GM19467 (cell line): Measurements from ENCODE around the gene TRIM54.
A peak's percentile ranks its signal among the peaks of the same experiment; 100 is the strongest.

Experiments used
- ATAC-seq: cut with Tn5 transposase; IDR thresholded peaks from one replicate; pipeline ENCODE4 v1.9.1; 2021; ENCODE audit warnings: mild to moderate bottlenecking, moderate library complexity; ENCODE audit not compliant: unreplicated experiment

The TRIM54 gene

GRCh38 chr2:27353762-27354596, 71.8 kb downstream of the TRIM54 start:
- no peak for ATAC-seq

GRCh38 chr2:27354597-27354927, 72.3 kb downstream of the TRIM54 start:
- no peak for ATAC-seq

- ATAC-seq = peak; percentile 34
These were observed 73.8 kb downstream of the TRIM54 start for GRCh38 chr2:27356056-27356381.

GRCh38 chr2:27356382-27357181, 74.4 kb downstream of the TRIM54 start, which contains the start of gene GTF3C2:
TSS of gene GTF3C2 (minus strand) at chr2:27356764. CDS start at chr2:27343554, 13,210 bp downstream.
- ATAC-seq = peak; percentile 83
